Upper lobe of right lung (tissue), 1 donor: ENCODE results near the gene MDP1. TPM values are rescaled to one million over a fixed set of nuclear protein-coding genes. Genes with fewer than 3 reads are reported as not detected.

Source experiments
- ATAC-seq: fragments of 200-7000 bp; cut with Tn5 transposase; one replicate; pipeline ENCODE4 v1.9.1; 2020; ENCODE audit warnings: mild to moderate bottlenecking, moderate library complexity
- DNase-seq: peaks from one replicate; pipeline ENCODE4 v3.0.0-alpha.2; 2020
- H3K27ac ChIP-seq: fragments of 200-600 bp; one replicate; pipeline ENCODE4 v1.8.0; 2022
- H3K27me3 ChIP-seq: fragments of 200-600 bp; one replicate; pipeline ENCODE4 v1.8.0; 2022; ENCODE audit warnings: mild to moderate bottlenecking
- H3K36me3 ChIP-seq: fragments of 200-600 bp; one replicate; pipeline ENCODE4 v1.8.0; 2022
- H3K4me1 ChIP-seq: fragments of 200-600 bp; one replicate; pipeline ENCODE4 v1.8.0; 2022
- H3K4me3 ChIP-seq: fragments of 200-600 bp; one replicate; pipeline ENCODE4 v1.8.0; 2022; ENCODE audit warnings: mild to moderate bottlenecking
- H3K9me3 ChIP-seq: fragments of 200-600 bp; one replicate; pipeline ENCODE4 v1.8.0; 2022
- CTCF ChIP-seq: fragments of 200-600 bp; IDR thresholded peaks from one replicate; pipeline ENCODE4 v1.8.0; 2022; ENCODE audit warnings: antibody characterized with exemption
- intact Hi-C: fragments of 100-400 bp; cut with DNase I; formaldehyde crosslinking; loops from one replicate; pipeline ENCODE4 v1.11.0; 2022
- total RNA-seq: library from RNA; stranded (reverse); fragmentation: NEBNext Ultra II Directional; extraction: Animal tissue kit (Norgen Biotek cat#: 25700); gene quantifications from one replicate; pipeline ENCODE4 v1.2.1, GENCODE V29; 2021
- donor health status: DM: no; HTN: yes; CAD: no; lungs with severe emphysema.

Gene MDP1
- total RNA-seq, 1 donor from 2014 or later, result 17.8 TPM

GRCh38 chr14:24238527-24239037, 22.7 kb upstream of the MDP1 start:
- H3K9me3 ChIP-seq, result no peaks in the 10 kb centered on the region
- no peak for TF ChIP-seq CTCF
- DNase-seq, result no peak
- H3K27me3 ChIP-seq, result no peaks in the 10 kb centered on the region
- intact Hi-C loops, result no loop called here
- H3K4me3 ChIP-seq, result no peak overlapping the region
- H3K36me3 ChIP-seq, result peaks cover 63% of the 10 kb centered on the region
- no peak overlapping the region for H3K27ac ChIP-seq
- no peak for ATAC-seq
- peaks cover 47% of the 10 kb centered on the region for H3K4me1 ChIP-seq

GRCh38 chr14:24238123-24238522, 22.3 kb upstream of the MDP1 start:
- Histone ChIP-seq H3K36me3 (peaks cover 63% of the 10 kb centered on the region), H3K9me3 (no peaks in the 10 kb centered on the region), H3K27me3 (no peaks in the 10 kb centered on the region), H3K4me1 (peaks cover 48% of the 10 kb centered on the region), H3K4me3 (no peak overlapping the region), H3K27ac (no peak overlapping the region)
- DNase-seq, result no peak
- ATAC-seq, result no peak
- TF ChIP-seq CTCF, result no peak
- intact Hi-C loops, result no loop called here

GRCh38 chr14:24237463-24237955, 21.6 kb upstream of the MDP1 start:
- no peak for ATAC-seq
- Histone ChIP-seq H3K27ac (no peak overlapping the region), H3K9me3 (no peaks in the 10 kb centered on the region), H3K36me3 (peaks cover 63% of the 10 kb centered on the region), H3K4me3 (no peak overlapping the region), H3K4me1 (peaks cover 49% of the 10 kb centered on the region), H3K27me3 (no peaks in the 10 kb centered on the region)
- DNase-seq, result no peak
- TF ChIP-seq CTCF, result no peak
- intact Hi-C loops, result no loop called here

- ATAC-seq (no peak), DNase-seq (no peak)
- Histone ChIP-seq H3K27me3 (no peaks in the 10 kb centered on the region), H3K27ac (no peak overlapping the region), H3K36me3 (peaks cover 63% of the 10 kb centered on the region), H3K4me3 (no peak overlapping the region), H3K9me3 (no peaks in the 10 kb centered on the region), H3K4me1 (peaks cover 49% of the 10 kb centered on the region)
- no peak for TF ChIP-seq CTCF
- intact Hi-C loops, result no loop called here
These were observed 21.0 kb upstream of the MDP1 start for GRCh38 chr14:24236689-24237462.

- H3K4me1 ChIP-seq, result peaks cover 46% of the 10 kb centered on the region
- intact Hi-C loops, result no loop called here
- no peaks in the 10 kb centered on the region for H3K9me3 ChIP-seq
- H3K27me3 ChIP-seq, result no peaks in the 10 kb centered on the region
- ATAC-seq (no peak), DNase-seq (no peak)
- peaks cover 60% of the 10 kb centered on the region for H3K36me3 ChIP-seq
- H3K4me3 ChIP-seq, result no peak overlapping the region
- H3K27ac ChIP-seq, result no peak overlapping the region
- TF ChIP-seq CTCF, result no peak
These were observed 20.2 kb upstream of the MDP1 start for GRCh38 chr14:24235804-24236688.
